Left lung (tissue), 10 donors: ENCODE data around the gene TSPAN6. TPM values are rescaled to one million over a fixed set of nuclear protein-coding genes. Genes with fewer than 3 reads are reported as not detected.

Experiments
- ATAC-seq: fragments of 200-7000 bp; cut with Tn5 transposase; one replicate; pipeline ENCODE4 v1.9.1; 2020; ENCODE audit warnings: moderate library complexity
- DNase-seq, 4 donors: peaks; one replicate each; pipeline ENCODE4 v3.0.0-alpha.2; 2013 to 2020
- H3K27ac ChIP-seq, 2 donors: fragments of 200-600 bp; sonication (generic) in 1 of 2; one replicate each; pipeline versions ENCODE4 v1.5.0 to v1.8.0; 2020 to 2021
- H3K27me3 ChIP-seq, 2 donors: fragments of 200-600 bp; sonication (generic) in 1 of 2; one replicate each; pipeline versions ENCODE4 v1.5.0 to v1.8.0; 2020 to 2021
- H3K36me3 ChIP-seq, 2 donors: fragments of 200-600 bp; sonication (generic) in 1 of 2; one replicate each; pipeline versions ENCODE4 v1.5.0 to v1.8.0; 2020 to 2021
- H3K4me1 ChIP-seq, 2 donors: fragments of 200-600 bp; one replicate each; pipeline ENCODE4 v1.8.0; 2021
- H3K4me3 ChIP-seq, 2 donors: fragments of 200-600 bp; sonication (generic) in 1 of 2; one replicate each; pipeline versions ENCODE4 v1.5.0 to v1.8.0; 2020 to 2021; ENCODE audit warnings: mild to moderate bottlenecking in 1 of 2
- H3K9me3 ChIP-seq, 2 donors: fragments of 200-600 bp; sonication (generic) in 1 of 2; one replicate each; pipeline versions ENCODE4 v1.5.0 to v1.8.0; 2020 to 2021
- CTCF ChIP-seq, 2 donors: fragments of 200-600 bp; sonication (generic) in 1 of 2; IDR thresholded peaks; one replicate each; pipeline versions ENCODE4 v1.5.0 to v1.8.0; 2021; ENCODE audit warnings: antibody characterized with exemption in 2 of 2
- intact Hi-C, 2 donors: fragments of 100-400 bp; cut with DNase I; formaldehyde crosslinking; loops; one replicate each; pipeline versions ENCODE4 v1.11.2 to v1.14.2; 2022
- polyA plus RNA-seq, 6 donors: library from polyadenylated mRNA; unstranded; fragments of 120-200 nt; gene quantifications; one replicate each; pipeline ENCODE4 v1.2.1, GENCODE V29; 2013; ENCODE audit not compliant: insufficient read length in 6 of 6
- total RNA-seq, 2 donors: library from RNA; stranded (reverse); fragmentation: NEBNext Ultra II Directional; extraction: Animal tissue kit (Norgen Biotek cat#: 25700); gene quantifications; one replicate each; pipeline ENCODE4 v1.2.1, GENCODE V29; 2021
- donor health status: DM: no; HTN: yes; CAD: no.
- donor health status: DM: no; HTN: no; CAD: no.

Gene TSPAN6
- total and polyA plus RNA-seq, 8 donors = 13.2 to 117 (median 102) TPM

GRCh38 chrX:100672966-100673365 is 36.4 kb upstream of the TSPAN6 start:
- no peaks in the 10 kb centered on the region for H3K27me3 ChIP-seq
- DNase-seq (no peak), ATAC-seq (no peak)
- H3K9me3 ChIP-seq = no peaks in the 10 kb centered on the region
- no peak for TF ChIP-seq CTCF (IDR thresholded peaks at IDR 0.05)
- no peaks in the 10 kb centered on the region for H3K4me1 ChIP-seq
- intact Hi-C loops = no loop called here
- no peak overlapping the region for H3K4me3 ChIP-seq
- no peaks in the 10 kb centered on the region for H3K36me3 ChIP-seq
- H3K27ac ChIP-seq = no peak overlapping the region

- Histone ChIP-seq H3K4me3 (no peak overlapping the region), H3K36me3 (no peaks in the 10 kb centered on the region), H3K9me3 (no peaks in the 10 kb centered on the region), H3K4me1 (no peaks in the 10 kb centered on the region), H3K27ac (no peak overlapping the region), H3K27me3 (no peaks in the 10 kb centered on the region)
- TF ChIP-seq CTCF (IDR thresholded peaks at IDR 0.05) = no peak
- intact Hi-C loops = no loop called here
- ATAC-seq = no peak
- DNase-seq = no peak
Measured at GRCh38 chrX:100663642-100664041, 27.0 kb upstream of the TSPAN6 start.

- no peak for TF ChIP-seq CTCF (IDR thresholded peaks at IDR 0.05)
- intact Hi-C loops = no loop called here
- no peaks in the 10 kb centered on the region for H3K9me3 ChIP-seq
- DNase-seq = no peak
- H3K27ac ChIP-seq = no peak overlapping the region
- ATAC-seq = no peak
- H3K4me3 ChIP-seq = no peak overlapping the region
- H3K36me3 ChIP-seq = no peaks in the 10 kb centered on the region
- H3K27me3 ChIP-seq = no peaks in the 10 kb centered on the region
- no peaks in the 10 kb centered on the region for H3K4me1 ChIP-seq
Measured at GRCh38 chrX:100662796-100663195, 26.2 kb upstream of the TSPAN6 start.

GRCh38 chrX:100662170-100662569 is 25.6 kb upstream of the TSPAN6 start:
- Histone ChIP-seq H3K4me1 (no peaks in the 10 kb centered on the region), H3K36me3 (no peaks in the 10 kb centered on the region), H3K27me3 (no peaks in the 10 kb centered on the region), H3K9me3 (no peaks in the 10 kb centered on the region), H3K27ac (no peak overlapping the region), H3K4me3 (no peak overlapping the region)
- no peak for TF ChIP-seq CTCF (IDR thresholded peaks at IDR 0.05)
- intact Hi-C loops = no loop called here
- ATAC-seq (no peak), DNase-seq (no peak)

- H3K27me3 ChIP-seq = no peaks in the 10 kb centered on the region
- H3K27ac ChIP-seq = peak overlapping the region in 1 of 2 donors; percentile 15
- H3K36me3 ChIP-seq = no peaks in the 10 kb centered on the region
- H3K9me3 ChIP-seq = no peaks in the 10 kb centered on the region
- no peaks in the 10 kb centered on the region for H3K4me1 ChIP-seq
- intact Hi-C loops = no loop called here
- DNase-seq (no peak), ATAC-seq (no peak)
- TF ChIP-seq CTCF (IDR thresholded peaks at IDR 0.05) = no peak
- H3K4me3 ChIP-seq = no peak overlapping the region
Measured at GRCh38 chrX:100659431-100660137, 23.0 kb upstream of the TSPAN6 start.
